ENCODE measurements around the gene PLEKHA7.

The PLEKHA7 gene

DNA sequence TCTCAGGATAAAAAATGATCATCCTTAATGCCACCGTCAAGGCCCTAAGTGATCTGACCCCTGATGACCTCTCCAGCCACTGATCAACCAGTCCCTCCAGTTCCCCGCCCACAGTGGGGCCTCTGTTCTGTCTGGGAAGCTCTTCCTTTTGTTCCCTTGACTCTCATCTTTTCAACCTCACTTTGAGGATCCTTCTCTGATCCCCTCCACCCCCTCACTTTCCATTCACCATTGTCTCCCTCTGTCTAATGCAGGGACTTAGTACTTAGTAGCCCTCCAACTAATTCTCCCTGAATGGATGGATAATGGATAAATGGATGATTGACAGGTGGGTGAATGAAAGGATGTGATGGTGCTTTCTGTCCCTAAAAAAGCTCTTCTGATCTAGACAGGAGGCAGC, 230.1 kb downstream of the PLEKHA7 start:
- FAIRE-seq, result no peak

DNA sequence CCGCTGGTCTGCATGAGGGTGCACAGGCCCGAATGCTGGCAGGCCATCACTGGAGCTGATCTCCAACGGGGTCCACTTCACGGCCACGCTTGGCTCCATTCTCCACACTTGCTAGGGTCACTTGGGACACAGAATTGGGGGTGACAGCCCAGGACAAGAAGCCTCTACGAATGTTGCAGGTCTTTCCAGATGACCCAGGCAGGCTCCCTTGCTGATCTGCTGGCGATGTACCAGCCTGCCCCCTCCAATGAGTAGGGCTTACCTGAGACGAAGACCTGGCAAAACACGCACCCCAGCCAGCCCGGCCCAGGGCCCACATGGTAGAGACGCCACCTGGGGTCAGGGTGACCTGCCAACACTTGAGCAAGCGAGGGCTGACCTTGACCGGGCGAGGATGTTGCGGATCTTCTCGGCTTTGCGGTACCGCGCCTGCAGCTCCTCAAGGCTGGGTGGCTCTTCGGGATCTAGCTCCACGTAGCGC, 230.9 kb downstream of the PLEKHA7 start:
- FAIRE-seq, result no peak

- FAIRE-seq, result no peak
Measured at GRCh38 chr11:16781936-16782919, 232.0 kb downstream of the PLEKHA7 start.

- FAIRE-seq, result no peak
Measured at GRCh38 chr11:16780698-16781550, 233.3 kb downstream of the PLEKHA7 start.

DNA sequence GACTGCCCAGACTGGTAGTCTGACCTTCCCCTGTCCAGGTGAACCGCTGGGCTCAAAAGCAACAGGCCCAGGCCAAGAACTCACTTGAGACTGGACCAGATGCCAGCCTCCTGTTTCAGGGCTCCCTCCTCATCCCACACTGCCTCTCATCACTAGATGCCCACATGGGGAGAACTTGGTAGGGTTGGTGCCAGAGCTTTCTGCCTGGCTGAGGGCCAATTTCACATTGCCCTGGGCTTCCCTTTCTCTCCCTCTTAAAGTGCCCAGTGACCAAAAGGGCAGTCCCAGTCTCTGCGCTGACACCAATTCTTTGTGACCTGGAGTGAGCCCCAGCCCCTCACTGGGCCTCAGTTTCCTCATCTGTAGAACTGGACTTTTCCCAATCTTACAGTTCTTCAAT, 234.1 kb downstream of the PLEKHA7 start:
- no peak for FAIRE-seq

GRCh38 chr11:16779436-16779835, 234.8 kb downstream of the PLEKHA7 start:
- FAIRE-seq, result no peak

DNA sequence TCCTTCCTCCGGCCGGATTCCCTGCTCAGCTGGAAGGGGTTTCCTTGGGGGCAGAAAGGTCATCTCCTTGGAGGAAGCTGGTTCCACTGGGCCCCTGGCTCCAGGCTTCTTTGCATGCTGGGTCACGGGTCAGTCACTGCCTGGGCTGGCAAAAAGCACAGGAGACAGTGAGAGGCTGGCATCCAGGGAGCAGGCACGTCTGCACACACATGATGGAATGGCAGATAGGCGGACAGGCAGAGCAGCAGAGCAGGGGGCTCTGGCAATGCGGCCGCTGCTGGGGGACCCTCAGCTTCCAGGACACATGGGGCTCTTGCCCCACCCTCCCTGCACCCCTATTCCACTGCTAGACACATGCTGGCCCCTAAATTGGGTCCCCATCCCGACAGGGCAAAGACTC, 235.3 kb downstream of the PLEKHA7 start:
- FAIRE-seq, result no peak

GRCh38 chr11:16778286-16778685, 235.9 kb downstream of the PLEKHA7 start:
- FAIRE-seq, result no peak

- no peak for FAIRE-seq
Measured at GRCh38 chr11:16777613-16777975, 236.6 kb downstream of the PLEKHA7 start.

DNA sequence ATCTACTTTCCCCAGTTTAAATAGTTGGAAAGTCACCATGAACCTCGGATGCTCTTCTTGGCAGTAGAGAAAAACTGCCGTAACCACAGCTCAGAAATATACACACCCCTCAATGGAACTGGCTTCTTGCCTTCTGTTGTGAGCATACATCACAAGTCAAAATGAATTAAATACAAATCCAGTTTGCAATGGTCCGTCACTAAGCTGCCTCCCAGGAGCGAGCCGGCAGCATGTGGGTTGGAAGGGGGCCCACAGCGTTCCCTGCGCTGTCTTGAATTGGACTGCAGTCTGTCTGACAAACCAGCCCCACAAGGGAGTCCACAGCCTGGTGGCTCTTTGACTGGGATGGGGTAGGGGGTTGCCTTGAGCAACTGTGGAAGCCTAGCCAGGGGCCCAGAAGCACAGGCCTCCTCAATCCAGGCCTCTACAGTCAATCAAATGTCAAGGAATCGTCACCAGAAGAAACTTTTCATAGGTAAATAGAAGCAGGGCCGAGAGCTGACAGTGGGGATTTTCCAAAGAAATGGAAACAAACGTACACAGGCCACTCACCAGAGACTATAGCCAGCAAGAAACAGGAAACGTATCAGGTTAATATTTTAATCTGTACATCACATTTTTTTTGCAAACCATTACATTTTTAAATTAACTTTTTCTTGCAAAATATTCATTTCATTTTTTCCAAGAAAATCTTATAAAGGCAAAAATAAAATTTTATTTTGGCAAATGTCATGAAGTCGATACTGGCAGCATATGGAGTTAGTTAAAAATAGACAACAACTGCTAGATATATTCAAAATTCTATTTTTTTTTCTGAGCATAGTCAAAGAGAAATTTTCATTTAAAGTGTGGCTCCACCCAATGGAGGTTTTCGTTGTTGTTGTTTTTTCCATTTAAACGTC, 237.3 kb downstream of the PLEKHA7 start:
- FAIRE-seq, result no peak

DNA sequence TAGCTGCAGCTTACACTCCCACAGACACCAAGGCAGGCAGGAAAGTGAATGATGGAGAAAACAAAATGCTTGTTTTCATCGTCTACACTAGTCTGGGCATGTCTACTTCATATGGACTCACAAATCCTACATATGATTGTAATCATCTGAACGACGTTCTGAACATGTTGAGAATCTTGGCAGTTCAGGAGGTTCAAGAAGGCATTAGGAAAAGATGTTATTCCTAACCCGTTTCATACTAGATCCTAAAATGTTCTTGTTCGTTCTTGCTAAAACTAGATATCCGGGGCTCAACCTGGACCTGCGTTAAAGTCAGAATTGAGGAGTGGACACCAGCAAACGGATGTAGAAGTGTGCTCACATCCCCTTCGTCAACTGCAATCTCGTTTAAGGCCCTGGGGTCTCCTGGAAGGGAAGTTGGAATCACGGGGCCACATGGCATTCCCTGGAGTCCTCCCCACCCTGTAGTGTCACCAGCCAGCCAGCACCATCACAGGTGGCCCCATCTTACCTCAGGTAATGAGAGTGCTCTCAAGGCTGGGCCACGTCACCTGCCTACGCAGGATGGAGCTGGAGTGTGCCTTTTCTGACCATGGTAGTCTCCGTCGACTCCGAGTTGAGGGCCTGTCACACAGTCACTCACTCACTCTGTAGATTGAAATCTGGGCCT, 238.5 kb downstream of the PLEKHA7 start:
- no peak for FAIRE-seq

GRCh38 chr11:16774936-16775613, 239.1 kb downstream of the PLEKHA7 start:
- FAIRE-seq, result no peak

DNA sequence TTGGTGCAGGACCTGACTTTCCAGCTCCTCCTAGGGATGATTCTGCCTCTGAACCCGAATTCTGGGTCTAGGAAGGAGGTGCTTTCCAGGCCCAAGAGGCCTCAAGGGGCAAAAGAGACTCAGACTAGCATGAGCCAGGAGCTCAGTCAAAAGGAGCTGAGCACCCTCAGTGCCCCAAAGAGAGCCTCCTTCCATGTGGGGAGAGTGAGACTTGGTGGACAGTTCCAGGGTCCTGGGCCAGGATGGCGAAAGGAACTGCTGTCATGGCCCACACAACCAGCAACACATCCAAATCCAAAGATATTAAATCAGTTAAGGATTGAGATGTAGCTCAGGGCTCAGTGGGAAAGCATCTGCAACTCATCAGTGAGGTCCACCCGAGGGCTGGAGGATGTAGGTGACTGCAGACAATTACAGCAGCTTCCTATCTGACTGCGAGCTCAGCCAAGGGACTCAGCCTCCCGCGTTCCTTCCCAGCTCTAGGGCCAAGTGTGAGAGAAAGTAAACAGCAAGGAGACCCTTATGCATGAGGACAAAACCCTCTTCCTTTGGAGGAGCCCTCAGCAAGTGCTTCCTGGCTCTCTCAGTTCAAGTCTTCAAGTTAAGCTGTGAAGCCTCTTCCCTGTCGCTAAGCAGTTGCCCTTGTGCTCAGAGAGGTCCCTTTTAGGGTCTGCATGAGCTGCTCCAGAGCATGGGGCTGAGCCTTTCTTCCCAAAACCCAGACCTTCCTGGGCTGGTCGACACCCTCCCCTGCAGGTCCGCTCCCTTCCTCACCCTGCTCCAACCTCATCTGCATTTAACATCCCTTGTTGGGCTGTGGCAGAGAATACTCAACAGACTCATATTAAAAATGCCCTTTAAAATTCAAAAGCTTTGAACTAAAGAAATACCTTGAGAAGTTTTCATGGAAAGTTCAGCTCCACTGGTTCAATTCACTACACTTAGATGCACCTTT, 240.0 kb downstream of the PLEKHA7 start:
- FAIRE-seq, result no peak

DNA sequence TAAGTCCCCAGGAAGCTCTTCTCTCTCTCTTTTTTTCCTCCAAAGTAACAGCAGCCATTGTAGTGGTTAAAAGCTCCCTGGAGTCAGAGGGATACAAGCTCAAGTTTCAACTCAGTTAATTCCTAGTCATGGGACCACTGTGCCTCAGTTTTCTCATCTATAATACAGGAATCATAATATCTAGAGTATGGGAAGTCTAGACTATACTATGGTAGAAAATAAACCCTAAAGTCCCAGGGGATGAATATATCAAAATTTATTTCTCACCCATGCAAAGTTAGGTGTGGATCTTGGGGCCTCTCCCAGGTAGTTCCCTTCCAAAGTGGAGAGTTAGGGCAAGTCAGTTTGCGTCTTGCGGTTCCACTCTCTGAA, 242.1 kb downstream of the PLEKHA7 start:
- no peak for FAIRE-seq

DNA sequence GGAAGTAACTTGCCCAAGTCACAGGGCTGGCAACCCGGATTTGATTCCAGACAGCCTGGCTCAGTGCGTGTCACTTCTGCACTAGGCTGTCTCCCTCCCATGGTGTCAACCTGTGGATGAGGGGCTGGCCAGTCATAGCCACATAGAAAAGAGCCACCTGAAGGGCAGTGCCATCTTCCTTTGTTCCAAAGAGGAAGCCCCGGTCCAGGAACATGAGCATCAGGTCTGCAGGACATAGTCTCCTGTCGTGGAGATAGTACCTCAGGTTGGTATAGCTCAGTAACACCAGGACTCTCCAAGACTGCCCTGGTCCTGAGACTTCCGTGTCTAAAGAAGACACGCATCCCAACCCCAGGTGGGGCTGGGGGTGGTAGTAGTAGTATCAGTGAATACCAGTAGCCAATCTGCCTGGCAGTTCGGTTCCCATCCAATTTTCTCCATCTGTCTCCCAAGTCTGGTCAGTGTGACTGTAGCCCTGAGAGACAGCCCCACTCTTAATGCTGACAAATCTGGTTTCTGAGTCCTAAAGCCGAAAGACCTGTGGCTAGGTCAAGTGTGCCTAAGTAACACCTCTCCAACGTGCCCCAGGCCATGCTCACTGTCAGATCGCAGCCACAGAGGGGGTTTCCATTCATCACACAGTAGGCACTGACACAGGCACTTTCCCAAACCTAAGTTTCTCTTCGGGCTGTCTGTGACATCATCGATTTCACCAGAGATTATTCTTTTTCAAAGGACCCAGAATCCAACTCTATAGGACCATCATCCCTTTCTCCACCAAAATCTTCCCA, 242.7 kb downstream of the PLEKHA7 start:
- FAIRE-seq, result no peak

GRCh38 chr11:16770016-16770415, 244.2 kb downstream of the PLEKHA7 start:
- no peak for FAIRE-seq

DNA sequence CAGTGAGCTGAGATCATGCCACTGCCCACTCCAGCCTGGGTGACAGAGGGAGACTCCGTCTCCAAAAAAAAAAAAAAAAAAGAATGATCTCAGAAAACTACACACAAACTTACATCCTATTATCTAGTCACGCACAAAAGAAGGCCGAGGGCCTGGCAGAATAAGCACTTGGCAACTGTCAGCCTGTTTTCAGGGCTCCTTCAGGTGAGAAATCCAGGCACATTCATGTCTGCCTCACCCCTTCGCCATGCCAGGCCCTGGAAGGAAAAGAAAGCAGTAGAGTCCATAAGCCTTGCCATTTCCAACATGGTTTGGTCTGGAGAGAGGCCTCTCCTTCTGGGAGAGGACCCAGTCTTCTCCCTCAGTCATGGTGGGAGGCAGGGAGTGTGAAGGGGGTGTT, 244.8 kb downstream of the PLEKHA7 start:
- no peak for FAIRE-seq

GRCh38 chr11:16767957-16768356, 246.3 kb downstream of the PLEKHA7 start:
- FAIRE-seq, result no peak

- FAIRE-seq, result no peak
Measured at GRCh38 chr11:16767137-16767536, 247.1 kb downstream of the PLEKHA7 start.

All from TTC549 (cell line).